Panc1 (cell line): Measurements from ENCODE around the gene UNC5CL. TPM values are rescaled to one million over a fixed set of nuclear protein-coding genes. Genes with fewer than 3 reads are reported as not detected.
A peak's percentile ranks its signal among the peaks of the same experiment; 100 is the strongest.

Experiments
- ATAC-seq: fragments of 200-7000 bp; cut with Tn5 transposase; 2 replicates; pipeline ENCODE4 v1.9.1; 2020; ENCODE audit warnings: mild to moderate bottlenecking, moderate library complexity
- BruUV-seq: library from RNA; stranded (reverse); fragments of 400-500 nt; replicated peaks from 2 replicates; lab custom pipeline; 2021; lab: Mats Ljungman, UMichigan
- CTCF ChIA-PET: fragments of 300-600 bp; sonication (Branson Sonifier 250); formaldehyde crosslinking; loops from one replicate; lab custom pipeline; 2022; ENCODE audit warnings: antibody characterized with exemption; lab: Charles Lee
- POLR2A ChIA-PET: fragments of 300-600 bp; sonication (Branson Sonifier 250); formaldehyde crosslinking; loops from one replicate; lab custom pipeline; 2022; ENCODE audit warnings: antibody characterized with exemption; lab: Charles Lee
- DNase-seq: peaks from one replicate; pipeline ENCODE4 v3.0.0-alpha.2; 2010; ENCODE audit warnings: low read depth, low spot score
- H3K27ac ChIP-seq: 2 replicates; pipeline ENCODE4 v1.5.1; 2011; ENCODE audit warnings: mild to moderate bottlenecking, low read length, inconsistent platforms
- H3K27me3 ChIP-seq: fragments of 200-500 bp; sonication (Bioruptor generic); 2 replicates; pipeline ENCODE4 v1.6.0; 2014; ENCODE audit warnings: low read length, inconsistent platforms; ENCODE audit not compliant: control insufficient read depth, insufficient read depth
- H3K36me3 ChIP-seq: fragments of 200-500 bp; sonication (Bioruptor generic); 2 replicates; pipeline ENCODE4 v1.5.1; 2014; ENCODE audit warnings: inconsistent platforms, mild to moderate bottlenecking, low read length, moderate library complexity; ENCODE audit not compliant: control insufficient read depth, insufficient read depth
- H3K4me1 ChIP-seq: 2 replicates; pipeline ENCODE4 v1.5.1; 2011; ENCODE audit warnings: inconsistent platforms, mild to moderate bottlenecking, low read length, moderate library complexity; ENCODE audit not compliant: control insufficient read depth, insufficient read depth
- H3K4me3 ChIP-seq, 2 experiments: 2 replicates each; pipeline ENCODE4 v1.5.1; 2011 to 2012; ENCODE audit warnings: low read depth in 2 of 2, low read length in 2 of 2, mild to moderate bottlenecking in 2 of 2, inconsistent platforms in 1 of 2, moderate library complexity in 1 of 2
- H3K9me3 ChIP-seq: fragments of 200-500 bp; sonication (Bioruptor generic); 2 replicates; pipeline ENCODE4 v1.5.1; 2014; ENCODE audit warnings: low read depth, mild to moderate bottlenecking, inconsistent platforms, low read length, moderate library complexity; ENCODE audit not compliant: control insufficient read depth, insufficient read depth
- POLR2AphosphoS5 ChIP-seq: IDR thresholded peaks from 2 replicates; pipeline ENCODE4 v1.6.1; 2012; ENCODE audit warnings: mild to moderate bottlenecking, low read depth, low read length, moderate library complexity
- SIN3A ChIP-seq: IDR thresholded peaks from 2 replicates; pipeline ENCODE4 v1.6.1; 2012; ENCODE audit warnings: low read depth, mild to moderate bottlenecking, low read length, moderate library complexity, borderline replicate concordance; ENCODE audit not compliant: insufficient read depth
- TCF7L2 ChIP-seq: IDR thresholded peaks from 2 replicates; pipeline ENCODE4 v1.6.1; 2011; ENCODE audit warnings: mild to moderate bottlenecking, low read depth, low read length, inconsistent platforms
- in situ Hi-C: cut with HindIII; loops from 2 replicates; pipeline ENCODE4 v1.10.0; 2016; ENCODE audit warnings: low sequenced_read_pairs, low pct_unique_long_range_greater_than_20kb
- intact Hi-C: fragments of 100-400 bp; cut with micrococcal nuclease; formaldehyde crosslinking; loops from one replicate; pipeline ENCODE4 v1.10.0; 2022; ENCODE audit not compliant: unreplicated experiment
- total RNA-seq: library from RNA; stranded (reverse); gene quantifications from one replicate; pipeline ENCODE4 v1.2.1, GENCODE V29; 2021; ENCODE audit not compliant: unreplicated experiment
- TF ChIP-seq, protein P1 (sequence below), 2 experiments: IDR thresholded peaks; 2 replicates each; pipeline ENCODE4 v1.6.1; 2011 to 2012; ENCODE audit warnings: low read depth in 2 of 2, control low read depth in 1 of 2, low read length in 1 of 2, mild to moderate bottlenecking in 1 of 2, moderate library complexity in 1 of 2; ENCODE audit not compliant: insufficient read depth in 1 of 2
- TF ChIP-seq, protein P2 (sequence below): fragments of 450-650 bp; IDR thresholded peaks from 2 replicates; pipeline ENCODE4 v1.5.1; 2017; ENCODE audit warnings: mild to moderate bottlenecking

UNC5CL gene
- total RNA-seq, 1 experiment from 2014 or later = 0.36 TPM

DNA sequence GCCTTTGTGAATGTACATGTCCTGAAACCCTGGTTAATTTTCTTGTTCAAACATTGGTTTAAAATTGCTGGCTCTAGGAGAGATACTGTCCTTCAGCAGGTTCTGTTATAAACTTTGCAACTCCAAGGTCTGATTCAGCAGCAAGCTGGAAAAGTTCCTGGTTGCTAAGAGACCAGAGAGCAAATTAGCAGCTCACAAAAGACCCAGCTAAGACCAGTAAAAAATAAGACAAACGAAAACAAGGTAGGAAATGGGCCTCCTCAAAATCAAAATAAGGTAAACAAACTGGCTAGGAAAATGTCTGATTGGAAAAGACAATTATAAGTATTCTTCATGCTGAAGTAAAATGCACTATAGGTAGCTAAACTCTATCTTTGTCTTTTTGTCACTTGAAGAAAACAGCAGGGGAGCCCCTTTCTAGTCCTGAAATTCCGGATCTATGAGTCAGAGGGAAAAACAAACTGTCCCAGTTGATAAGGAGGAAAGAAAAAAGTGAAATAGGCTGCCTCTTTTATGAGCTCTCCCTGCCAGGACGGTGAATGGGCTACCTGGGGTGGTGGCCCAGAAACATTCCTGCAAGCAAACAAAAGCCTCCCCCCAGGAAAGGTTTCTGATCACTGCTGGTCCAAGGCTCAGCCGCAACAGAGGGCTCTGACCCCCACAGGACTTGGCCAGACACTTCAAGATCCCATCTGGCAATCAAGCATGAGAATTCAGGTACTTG, 41.6 kb downstream of the UNC5CL start:
- intact Hi-C loops (no loop called here), in situ Hi-C loops (no loop called here)
- H3K4me1 ChIP-seq = peaks cover 40% of the 10 kb centered on the region
- ChIA-PET POLR2A (interaction anchor here (0.6 to 1.1 kb wide), 3 partner anchors 11 to 787 kb away, joined by 3 to 19 read pairs (median 10); no protein-coding TSS in a partner anchor), CTCF (interaction anchor here (0.6 to 2.0 kb wide), 5 partner anchors 22 to 426 kb away, joined by 3 to 10 read pairs (median 6); no protein-coding TSS in a partner anchor)
- H3K36me3 ChIP-seq = no peaks in the 10 kb centered on the region
- no peaks in the 10 kb centered on the region for H3K9me3 ChIP-seq
- peak; percentile 92 for ATAC-seq
- no peak for DNase-seq
- peak overlapping the region in 1 of 2 experiments; percentile 7; a peak in 1 of 4 replicates for H3K4me3 ChIP-seq
- peak overlapping the region; percentile 98 for H3K27ac ChIP-seq
- TF ChIP-seq, protein P1, sequence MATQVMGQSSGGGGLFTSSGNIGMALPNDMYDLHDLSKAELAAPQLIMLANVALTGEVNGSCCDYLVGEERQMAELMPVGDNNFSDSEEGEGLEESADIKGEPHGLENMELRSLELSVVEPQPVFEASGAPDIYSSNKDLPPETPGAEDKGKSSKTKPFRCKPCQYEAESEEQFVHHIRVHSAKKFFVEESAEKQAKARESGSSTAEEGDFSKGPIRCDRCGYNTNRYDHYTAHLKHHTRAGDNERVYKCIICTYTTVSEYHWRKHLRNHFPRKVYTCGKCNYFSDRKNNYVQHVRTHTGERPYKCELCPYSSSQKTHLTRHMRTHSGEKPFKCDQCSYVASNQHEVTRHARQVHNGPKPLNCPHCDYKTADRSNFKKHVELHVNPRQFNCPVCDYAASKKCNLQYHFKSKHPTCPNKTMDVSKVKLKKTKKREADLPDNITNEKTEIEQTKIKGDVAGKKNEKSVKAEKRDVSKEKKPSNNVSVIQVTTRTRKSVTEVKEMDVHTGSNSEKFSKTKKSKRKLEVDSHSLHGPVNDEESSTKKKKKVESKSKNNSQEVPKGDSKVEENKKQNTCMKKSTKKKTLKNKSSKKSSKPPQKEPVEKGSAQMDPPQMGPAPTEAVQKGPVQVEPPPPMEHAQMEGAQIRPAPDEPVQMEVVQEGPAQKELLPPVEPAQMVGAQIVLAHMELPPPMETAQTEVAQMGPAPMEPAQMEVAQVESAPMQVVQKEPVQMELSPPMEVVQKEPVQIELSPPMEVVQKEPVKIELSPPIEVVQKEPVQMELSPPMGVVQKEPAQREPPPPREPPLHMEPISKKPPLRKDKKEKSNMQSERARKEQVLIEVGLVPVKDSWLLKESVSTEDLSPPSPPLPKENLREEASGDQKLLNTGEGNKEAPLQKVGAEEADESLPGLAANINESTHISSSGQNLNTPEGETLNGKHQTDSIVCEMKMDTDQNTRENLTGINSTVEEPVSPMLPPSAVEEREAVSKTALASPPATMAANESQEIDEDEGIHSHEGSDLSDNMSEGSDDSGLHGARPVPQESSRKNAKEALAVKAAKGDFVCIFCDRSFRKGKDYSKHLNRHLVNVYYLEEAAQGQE (IDR thresholded peaks at IDR 0.05; ENCODE audit: insufficient read depth in 1 of 2, low read depth in 2 of 2, low read length in 1 of 2) = 0 out of 4 replicates have a peak, but pooled peaks of 1 of the 2 experiments have one; percentile 39
- TF ChIP-seq POLR2AphosphoS5 (peak; percentile 87), TCF7L2 (peak; percentile 99), SIN3A (0 out of 2 replicates have a peak, but pooled peaks have one; percentile 31)
- TF ChIP-seq, protein P2, sequence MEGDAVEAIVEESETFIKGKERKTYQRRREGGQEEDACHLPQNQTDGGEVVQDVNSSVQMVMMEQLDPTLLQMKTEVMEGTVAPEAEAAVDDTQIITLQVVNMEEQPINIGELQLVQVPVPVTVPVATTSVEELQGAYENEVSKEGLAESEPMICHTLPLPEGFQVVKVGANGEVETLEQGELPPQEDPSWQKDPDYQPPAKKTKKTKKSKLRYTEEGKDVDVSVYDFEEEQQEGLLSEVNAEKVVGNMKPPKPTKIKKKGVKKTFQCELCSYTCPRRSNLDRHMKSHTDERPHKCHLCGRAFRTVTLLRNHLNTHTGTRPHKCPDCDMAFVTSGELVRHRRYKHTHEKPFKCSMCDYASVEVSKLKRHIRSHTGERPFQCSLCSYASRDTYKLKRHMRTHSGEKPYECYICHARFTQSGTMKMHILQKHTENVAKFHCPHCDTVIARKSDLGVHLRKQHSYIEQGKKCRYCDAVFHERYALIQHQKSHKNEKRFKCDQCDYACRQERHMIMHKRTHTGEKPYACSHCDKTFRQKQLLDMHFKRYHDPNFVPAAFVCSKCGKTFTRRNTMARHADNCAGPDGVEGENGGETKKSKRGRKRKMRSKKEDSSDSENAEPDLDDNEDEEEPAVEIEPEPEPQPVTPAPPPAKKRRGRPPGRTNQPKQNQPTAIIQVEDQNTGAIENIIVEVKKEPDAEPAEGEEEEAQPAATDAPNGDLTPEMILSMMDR = no peak
- H3K27me3 ChIP-seq = no peaks in the 10 kb centered on the region
- BruUV-seq = no TSS peak

DNA sequence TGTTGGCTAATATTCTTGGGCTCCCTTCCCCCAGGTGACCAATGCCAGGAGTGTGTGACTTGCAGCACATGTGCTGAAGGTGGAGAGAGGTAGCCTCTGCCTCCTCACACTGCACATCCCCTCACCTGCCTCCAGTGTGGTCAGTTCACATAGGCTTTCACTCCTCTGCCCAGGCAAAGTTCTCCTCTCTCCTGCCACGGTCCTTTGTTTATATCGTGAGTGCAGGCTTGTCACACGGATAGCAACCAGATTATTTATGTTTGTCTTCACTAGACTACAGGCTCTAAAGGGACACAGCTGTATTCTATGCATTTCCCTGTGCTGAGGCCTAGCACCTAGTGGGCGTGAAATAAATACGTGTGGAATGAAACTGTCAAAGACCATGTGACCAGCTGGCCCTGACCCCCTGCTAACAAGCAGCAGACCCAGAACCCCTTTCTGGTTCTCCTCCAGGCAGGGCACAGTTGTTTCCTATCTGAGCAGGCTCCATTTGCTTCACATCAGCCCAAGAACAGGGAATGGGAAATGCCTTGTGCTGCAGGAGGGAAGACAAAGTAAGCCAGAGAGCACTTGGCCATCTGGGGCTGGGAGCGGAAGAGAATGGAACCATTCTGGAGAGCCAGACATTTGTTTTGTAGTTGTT, 42.3 kb downstream of the UNC5CL start:
- DNase-seq (no peak), ATAC-seq (peak; percentile 66)
- ChIA-PET CTCF (interaction anchor here (0.8 to 2.0 kb wide), 2 partner anchors 23 to 85 kb away, joined by 3 to 8 read pairs; no protein-coding TSS in a partner anchor), POLR2A (no interaction called here)
- BruUV-seq = TSS peak; percentile 76
- H3K27ac ChIP-seq = peak overlapping the region; percentile 98
- intact Hi-C loops (no loop called here), in situ Hi-C loops (no loop called here)
- H3K36me3 ChIP-seq = no peaks in the 10 kb centered on the region
- H3K9me3 ChIP-seq = no peaks in the 10 kb centered on the region
- peak overlapping the region in 1 of 2 experiments; percentile 4; a peak in 1 of 4 replicates for H3K4me3 ChIP-seq
- TF ChIP-seq, protein P1 (IDR thresholded peaks at IDR 0.05; ENCODE audit: insufficient read depth in 1 of 2, low read depth in 2 of 2, low read length in 1 of 2) = no peak
- TF ChIP-seq TCF7L2 (no peak), SIN3A (no peak), POLR2AphosphoS5 (no peak)
- TF ChIP-seq, protein P2 = no peak
- peaks cover 40% of the 10 kb centered on the region for H3K4me1 ChIP-seq
- no peaks in the 10 kb centered on the region for H3K27me3 ChIP-seq
